ENCODE data around the gene PCGF3. TPM values are rescaled to one million over a fixed set of nuclear protein-coding genes. Genes with fewer than 3 reads are reported as not detected.

Gene PCGF3
- total RNA-seq, 3 donors from 2014 or later = 60.6 to 71.7 (median 69.4) TPM

DNA sequence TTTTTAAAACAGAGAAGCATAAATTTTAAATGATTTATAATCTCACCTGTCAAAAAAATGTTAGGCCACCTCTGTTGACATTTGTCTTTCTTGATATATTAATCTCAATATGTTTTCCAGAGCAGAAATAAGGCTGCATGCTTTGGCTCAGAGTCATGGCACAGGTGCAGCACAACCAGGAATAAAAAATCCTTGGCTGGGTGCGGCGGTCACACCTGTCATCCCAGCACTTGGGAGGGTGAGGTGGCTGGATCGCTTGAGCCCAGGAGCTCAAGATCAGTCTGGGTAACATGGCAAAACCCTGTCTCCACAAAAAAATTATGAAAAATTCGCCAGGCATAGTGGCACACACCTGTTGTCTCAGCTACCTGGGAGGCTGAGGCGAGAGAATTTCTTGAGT, 102.2 kb downstream of the PCGF3 start:
- no peak overlapping the region for H3K4me3 ChIP-seq
- H3K9me3 ChIP-seq = no peaks in the 10 kb centered on the region
- H3K4me1 ChIP-seq = no peaks in the 10 kb centered on the region
- no peaks in the 10 kb centered on the region for H3K36me3 ChIP-seq
- no peak for TF ChIP-seq CTCF (IDR thresholded peaks at IDR 0.05)
- TF ChIP-seq POLR2AphosphoS5 (IDR thresholded peaks at IDR 0.05) = no peak
- no peak for TF ChIP-seq POLR2A (IDR thresholded peaks at IDR 0.05)
- intact Hi-C loops (cut with DNase I; ENCODE audit: low total_unique reads) = no loop called here
- peaks cover 0 to 14% of the 10 kb centered on the region in 2 donors for H3K27me3 ChIP-seq
- no peak for DNase-seq (ENCODE audit: low spot score in 2 of 2)
- no peak overlapping the region for H3K27ac ChIP-seq

GRCh38 chr4:808860-809570, 103.4 kb downstream of the PCGF3 start:
- H3K36me3 ChIP-seq = no peaks in the 10 kb centered on the region
- DNase-seq (ENCODE audit: low spot score in 2 of 2) = no peak
- no peaks in the 10 kb centered on the region for H3K4me1 ChIP-seq
- H3K4me3 ChIP-seq = no peak overlapping the region
- intact Hi-C loops (cut with DNase I; ENCODE audit: low total_unique reads) = no loop called here
- peaks cover 0 to 22% of the 10 kb centered on the region in 2 donors for H3K27me3 ChIP-seq
- no peak overlapping the region for H3K27ac ChIP-seq
- TF ChIP-seq POLR2AphosphoS5 (IDR thresholded peaks at IDR 0.05) = no peak
- no peak for TF ChIP-seq POLR2A (IDR thresholded peaks at IDR 0.05)
- TF ChIP-seq CTCF (IDR thresholded peaks at IDR 0.05) = no peak
- H3K9me3 ChIP-seq = no peaks in the 10 kb centered on the region

- H3K27me3 ChIP-seq = peaks cover 0 to 41% of the 10 kb centered on the region in 2 donors
- no peaks in the 10 kb centered on the region for H3K4me1 ChIP-seq
- intact Hi-C loops (cut with DNase I; ENCODE audit: low total_unique reads) = no loop called here
- H3K4me3 ChIP-seq = no peak overlapping the region
- TF ChIP-seq POLR2A (IDR thresholded peaks at IDR 0.05) (no peak), POLR2AphosphoS5 (IDR thresholded peaks at IDR 0.05) (no peak), CTCF (IDR thresholded peaks at IDR 0.05) (no peak)
- DNase-seq (ENCODE audit: low spot score in 2 of 2) = no peak
- no peaks in the 10 kb centered on the region for H3K9me3 ChIP-seq
- no peaks in the 10 kb centered on the region for H3K36me3 ChIP-seq
- H3K27ac ChIP-seq = no peak overlapping the region
Measured at GRCh38 chr4:813900-814299, 108.3 kb downstream of the PCGF3 start.

GRCh38 chr4:814312-814850, 108.7 kb downstream of the PCGF3 start:
- Histone ChIP-seq H3K27me3 (peaks cover 0 to 41% of the 10 kb centered on the region in 2 donors), H3K4me3 (no peak overlapping the region), H3K36me3 (no peaks in the 10 kb centered on the region), H3K4me1 (no peaks in the 10 kb centered on the region), H3K27ac (no peak overlapping the region), H3K9me3 (peaks cover under 1 to 2% of the 10 kb centered on the region in 2 donors)
- no peak for TF ChIP-seq POLR2AphosphoS5 (IDR thresholded peaks at IDR 0.05)
- no peak for TF ChIP-seq POLR2A (IDR thresholded peaks at IDR 0.05)
- TF ChIP-seq CTCF (IDR thresholded peaks at IDR 0.05) = no peak
- no peak for DNase-seq (ENCODE audit: low spot score in 2 of 2)
- intact Hi-C loops (cut with DNase I; ENCODE audit: low total_unique reads) = no loop called here

DNA sequence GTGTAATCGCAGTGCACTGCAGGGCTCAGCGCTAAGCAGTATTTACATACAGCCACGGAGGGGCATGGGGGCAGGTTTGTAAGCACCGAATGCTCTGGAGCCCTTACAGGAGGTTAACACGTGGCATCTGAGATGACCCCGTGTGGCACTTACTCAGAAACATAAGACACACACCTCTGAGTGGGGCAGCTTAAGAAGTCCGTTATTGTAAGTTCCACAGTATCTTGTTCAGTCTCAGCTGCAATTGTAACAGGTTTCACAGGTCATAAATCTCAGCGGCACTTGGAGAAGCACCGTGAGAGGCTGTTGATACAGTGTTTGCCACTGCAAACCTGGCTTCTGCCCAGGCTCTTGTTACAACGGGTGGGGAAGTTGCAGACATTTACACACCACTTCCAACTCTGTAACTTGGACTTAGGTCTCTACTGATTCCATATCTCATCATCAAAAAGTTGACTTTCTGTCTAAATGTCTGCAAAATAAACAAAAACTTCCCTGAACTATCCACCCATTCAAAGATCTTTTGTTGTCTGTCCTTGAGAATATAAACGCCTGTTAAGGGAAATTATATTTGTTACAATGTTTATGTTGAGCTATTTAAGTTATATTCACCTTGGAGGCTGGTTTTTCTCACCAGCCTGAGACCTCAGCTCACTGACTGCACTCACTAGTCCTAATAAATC, 110.0 kb downstream of the PCGF3 start:
- peaks cover 0 to 52% of the 10 kb centered on the region in 2 donors for H3K27me3 ChIP-seq
- no peak for TF ChIP-seq POLR2AphosphoS5 (IDR thresholded peaks at IDR 0.05)
- no peak for TF ChIP-seq CTCF (IDR thresholded peaks at IDR 0.05)
- TF ChIP-seq POLR2A (IDR thresholded peaks at IDR 0.05) = no peak
- no peaks in the 10 kb centered on the region for H3K36me3 ChIP-seq
- peaks cover 6 to 7% of the 10 kb centered on the region in 2 donors for H3K9me3 ChIP-seq
- no peak overlapping the region for H3K4me3 ChIP-seq
- DNase-seq (ENCODE audit: low spot score in 2 of 2) = no peak
- H3K27ac ChIP-seq = no peak overlapping the region
- H3K4me1 ChIP-seq = no peaks in the 10 kb centered on the region
- intact Hi-C loops (cut with DNase I; ENCODE audit: low total_unique reads) = no loop called here
